ENCODE measurements around the gene SAMD8. TPM values are rescaled to one million over a fixed set of nuclear protein-coding genes. Genes with fewer than 3 reads are reported as not detected.

SAMD8 gene
- polyA plus RNA-seq, 1 experiment, result 32.2 TPM

- Histone ChIP-seq H3K27ac (ENCODE audit: low read depth, low read length) (no peak overlapping the region), H3K9me3 (ENCODE audit: control insufficient read depth, insufficient read depth, low read length) (peaks cover 4% of the 10 kb centered on the region), H3K4me3 (ENCODE audit: low read depth, low read length) (no peak overlapping the region), H3K27me3 (ENCODE audit: control insufficient read depth, insufficient read depth, low read length) (peaks cover 5% of the 10 kb centered on the region)
- no peak for DNase-seq (ENCODE audit: low read depth, low spot score)
- TF ChIP-seq, protein P1, sequence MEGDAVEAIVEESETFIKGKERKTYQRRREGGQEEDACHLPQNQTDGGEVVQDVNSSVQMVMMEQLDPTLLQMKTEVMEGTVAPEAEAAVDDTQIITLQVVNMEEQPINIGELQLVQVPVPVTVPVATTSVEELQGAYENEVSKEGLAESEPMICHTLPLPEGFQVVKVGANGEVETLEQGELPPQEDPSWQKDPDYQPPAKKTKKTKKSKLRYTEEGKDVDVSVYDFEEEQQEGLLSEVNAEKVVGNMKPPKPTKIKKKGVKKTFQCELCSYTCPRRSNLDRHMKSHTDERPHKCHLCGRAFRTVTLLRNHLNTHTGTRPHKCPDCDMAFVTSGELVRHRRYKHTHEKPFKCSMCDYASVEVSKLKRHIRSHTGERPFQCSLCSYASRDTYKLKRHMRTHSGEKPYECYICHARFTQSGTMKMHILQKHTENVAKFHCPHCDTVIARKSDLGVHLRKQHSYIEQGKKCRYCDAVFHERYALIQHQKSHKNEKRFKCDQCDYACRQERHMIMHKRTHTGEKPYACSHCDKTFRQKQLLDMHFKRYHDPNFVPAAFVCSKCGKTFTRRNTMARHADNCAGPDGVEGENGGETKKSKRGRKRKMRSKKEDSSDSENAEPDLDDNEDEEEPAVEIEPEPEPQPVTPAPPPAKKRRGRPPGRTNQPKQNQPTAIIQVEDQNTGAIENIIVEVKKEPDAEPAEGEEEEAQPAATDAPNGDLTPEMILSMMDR (IDR thresholded peaks at IDR 0.05; ENCODE audit: low read depth, low read length), result no peak
- ChIA-PET CTCF (no interaction called here), POLR2A (no interaction called here)
Measured at GRCh38 chr10:75084834-75085384, 26.5 kb upstream of the SAMD8 start.

- CTCF ChIA-PET, result no interaction called here
- Histone ChIP-seq H3K4me3 (ENCODE audit: low read depth, low read length) (no peak overlapping the region), H3K27me3 (ENCODE audit: control insufficient read depth, insufficient read depth, low read length) (peaks cover 5% of the 10 kb centered on the region), H3K9me3 (ENCODE audit: control insufficient read depth, insufficient read depth, low read length) (peaks cover 3% of the 10 kb centered on the region), H3K27ac (ENCODE audit: low read depth, low read length) (no peak overlapping the region)
- POLR2A ChIA-PET, result no interaction called here
- no peak for DNase-seq (ENCODE audit: low read depth, low spot score)
- TF ChIP-seq, protein P1 (IDR thresholded peaks at IDR 0.05; ENCODE audit: low read depth, low read length), result no peak
Measured at GRCh38 chr10:75086278-75086934, 25.1 kb upstream of the SAMD8 start.

DNA sequence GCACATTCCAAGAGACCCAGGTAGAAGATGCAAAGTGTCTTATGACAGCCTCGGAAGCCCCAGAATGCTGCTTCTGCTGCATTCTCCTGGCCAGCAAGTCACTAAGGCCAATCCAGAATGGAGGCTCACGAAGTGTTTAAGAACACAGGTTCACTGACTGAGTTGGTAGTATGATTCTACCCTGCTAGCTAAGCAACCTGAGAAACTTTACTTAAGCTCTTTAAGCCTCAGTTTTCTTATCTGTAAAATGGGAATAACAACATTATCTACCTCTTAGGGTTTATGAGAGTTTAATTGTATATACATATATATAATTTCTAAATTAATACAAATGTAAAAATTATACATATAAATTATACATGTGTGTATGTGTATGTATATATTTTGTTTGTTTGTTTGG, 22.8 kb upstream of the SAMD8 start:
- Histone ChIP-seq H3K27me3 (ENCODE audit: control insufficient read depth, insufficient read depth, low read length) (peaks cover 8% of the 10 kb centered on the region), H3K27ac (ENCODE audit: low read depth, low read length) (no peak overlapping the region), H3K9me3 (ENCODE audit: control insufficient read depth, insufficient read depth, low read length) (no peaks in the 10 kb centered on the region; the same call in 1 of the 2 replicates), H3K4me3 (ENCODE audit: low read depth, low read length) (no peak overlapping the region)
- POLR2A ChIA-PET, result no interaction called here
- CTCF ChIA-PET, result no interaction called here
- TF ChIP-seq, protein P1 (IDR thresholded peaks at IDR 0.05; ENCODE audit: low read depth, low read length), result no peak
- no peak for DNase-seq (ENCODE audit: low read depth, low spot score)

DNA sequence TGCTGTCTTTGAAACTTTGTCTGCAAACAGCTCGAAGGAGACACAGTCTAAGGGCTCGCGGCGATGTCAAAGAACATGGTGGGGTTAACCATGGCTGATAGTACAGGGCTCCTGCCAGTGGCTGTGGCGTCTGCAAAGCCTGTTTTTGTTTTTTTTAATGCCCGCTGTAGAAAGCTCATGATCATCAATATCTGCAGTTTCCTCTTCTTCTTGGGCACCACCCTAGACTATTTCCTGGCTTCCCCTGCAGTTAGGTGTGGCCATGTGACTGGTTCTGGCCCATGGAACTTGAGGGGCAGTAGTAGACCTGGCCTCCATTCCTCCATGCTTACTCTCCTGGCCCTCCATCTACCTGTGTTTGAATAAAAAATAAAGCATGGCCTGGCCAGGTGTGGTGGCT, 21.8 kb upstream of the SAMD8 start:
- Histone ChIP-seq H3K27ac (ENCODE audit: low read depth, low read length) (no peak overlapping the region), H3K27me3 (ENCODE audit: control insufficient read depth, insufficient read depth, low read length) (peaks cover 5% of the 10 kb centered on the region), H3K9me3 (ENCODE audit: control insufficient read depth, insufficient read depth, low read length) (no peaks in the 10 kb centered on the region; the same call in 1 of the 2 replicates), H3K4me3 (ENCODE audit: low read depth, low read length) (no peak overlapping the region)
- ChIA-PET POLR2A (no interaction called here), CTCF (interaction anchor here (0.9 to 1.0 kb wide), 2 partner anchors 21 to 846 kb away, joined by 3 to 5 read pairs; partner anchors contain the start of gene SAMD8)
- TF ChIP-seq, protein P1 (IDR thresholded peaks at IDR 0.05; ENCODE audit: low read depth, low read length), result no peak
- no peak for DNase-seq (ENCODE audit: low read depth, low spot score)

GRCh38 chr10:75091146-75091545, 20.3 kb upstream of the SAMD8 start:
- no peak overlapping the region for H3K27ac ChIP-seq (ENCODE audit: low read depth, low read length)
- TF ChIP-seq, protein P1 (IDR thresholded peaks at IDR 0.05; ENCODE audit: low read depth, low read length), result no peak
- peaks cover 3% of the 10 kb centered on the region for H3K27me3 ChIP-seq (ENCODE audit: control insufficient read depth, insufficient read depth, low read length)
- ChIA-PET CTCF (no interaction called here), POLR2A (no interaction called here)
- H3K9me3 ChIP-seq (ENCODE audit: control insufficient read depth, insufficient read depth, low read length), result no peaks in the 10 kb centered on the region
- no peak for DNase-seq (ENCODE audit: low read depth, low spot score)
- no peak overlapping the region for H3K4me3 ChIP-seq (ENCODE audit: low read depth, low read length)

Measured in AG04450 (cell line).